ENCODE measurements around the gene ALDOA. TPM values are rescaled to one million over a fixed set of nuclear protein-coding genes. Genes with fewer than 3 reads are reported as not detected.

Gene ALDOA
- total RNA-seq, 4 donors from 2014 or later, result 836 to 988 (median 910) TPM

- no peak overlapping the region for H3K4me3 ChIP-seq (ENCODE audit: low read depth, poor library complexity, severe bottlenecking)
- TF ChIP-seq POLR2A (IDR thresholded peaks at IDR 0.05), result no peak
- TF ChIP-seq, protein P1, sequence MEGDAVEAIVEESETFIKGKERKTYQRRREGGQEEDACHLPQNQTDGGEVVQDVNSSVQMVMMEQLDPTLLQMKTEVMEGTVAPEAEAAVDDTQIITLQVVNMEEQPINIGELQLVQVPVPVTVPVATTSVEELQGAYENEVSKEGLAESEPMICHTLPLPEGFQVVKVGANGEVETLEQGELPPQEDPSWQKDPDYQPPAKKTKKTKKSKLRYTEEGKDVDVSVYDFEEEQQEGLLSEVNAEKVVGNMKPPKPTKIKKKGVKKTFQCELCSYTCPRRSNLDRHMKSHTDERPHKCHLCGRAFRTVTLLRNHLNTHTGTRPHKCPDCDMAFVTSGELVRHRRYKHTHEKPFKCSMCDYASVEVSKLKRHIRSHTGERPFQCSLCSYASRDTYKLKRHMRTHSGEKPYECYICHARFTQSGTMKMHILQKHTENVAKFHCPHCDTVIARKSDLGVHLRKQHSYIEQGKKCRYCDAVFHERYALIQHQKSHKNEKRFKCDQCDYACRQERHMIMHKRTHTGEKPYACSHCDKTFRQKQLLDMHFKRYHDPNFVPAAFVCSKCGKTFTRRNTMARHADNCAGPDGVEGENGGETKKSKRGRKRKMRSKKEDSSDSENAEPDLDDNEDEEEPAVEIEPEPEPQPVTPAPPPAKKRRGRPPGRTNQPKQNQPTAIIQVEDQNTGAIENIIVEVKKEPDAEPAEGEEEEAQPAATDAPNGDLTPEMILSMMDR (IDR thresholded peaks at IDR 0.05), result no peak
- 77 to 78% methylated on average over 9 of the region's 9 CpGs for WGBS, 2 donors
- no peak for DNase-seq (ENCODE audit: low spot score in 2 of 2)
- intact Hi-C loops (cut with DNase I; ENCODE audit: low total_unique reads), result no loop called here
Measured at GRCh38 chr16:30068333-30068732, 2.8 kb downstream of the ALDOA start.

DNA sequence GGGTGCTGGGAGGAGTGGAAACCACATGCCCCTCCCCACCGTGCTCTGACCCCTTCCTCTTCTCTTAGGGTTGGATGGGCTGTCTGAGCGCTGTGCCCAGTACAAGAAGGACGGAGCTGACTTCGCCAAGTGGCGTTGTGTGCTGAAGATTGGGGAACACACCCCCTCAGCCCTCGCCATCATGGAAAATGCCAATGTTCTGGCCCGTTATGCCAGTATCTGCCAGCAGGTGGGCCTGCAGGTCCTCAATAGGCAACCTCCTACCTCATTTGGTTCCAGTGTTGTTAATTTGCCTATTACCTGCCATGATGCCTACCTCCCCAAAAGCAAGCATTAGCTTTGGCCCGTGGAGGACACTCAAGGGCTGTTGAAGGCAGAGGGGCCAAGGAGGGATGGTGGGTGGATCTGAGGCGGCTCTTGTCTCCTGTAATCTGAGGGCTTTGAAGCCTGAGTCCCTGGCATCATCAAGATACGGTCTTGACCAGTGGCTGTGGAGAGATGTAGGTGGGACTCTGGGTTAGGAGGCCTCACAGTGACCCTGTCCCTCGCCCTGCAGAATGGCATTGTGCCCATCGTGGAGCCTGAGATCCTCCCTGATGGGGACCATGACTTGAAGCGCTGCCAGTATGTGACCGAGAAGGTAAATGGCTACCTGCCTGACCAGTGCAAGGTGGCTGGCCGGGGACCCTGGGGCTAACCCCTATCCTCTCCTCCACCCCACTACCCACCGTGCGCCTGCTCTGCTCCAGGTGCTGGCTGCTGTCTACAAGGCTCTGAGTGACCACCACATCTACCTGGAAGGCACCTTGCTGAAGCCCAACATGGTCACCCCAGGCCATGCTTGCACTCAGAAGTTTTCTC, 3.4 kb downstream of the ALDOA start:
- intact Hi-C loops (cut with DNase I; ENCODE audit: low total_unique reads), result no loop called here
- no peak for DNase-seq (ENCODE audit: low spot score in 2 of 2)

DNA sequence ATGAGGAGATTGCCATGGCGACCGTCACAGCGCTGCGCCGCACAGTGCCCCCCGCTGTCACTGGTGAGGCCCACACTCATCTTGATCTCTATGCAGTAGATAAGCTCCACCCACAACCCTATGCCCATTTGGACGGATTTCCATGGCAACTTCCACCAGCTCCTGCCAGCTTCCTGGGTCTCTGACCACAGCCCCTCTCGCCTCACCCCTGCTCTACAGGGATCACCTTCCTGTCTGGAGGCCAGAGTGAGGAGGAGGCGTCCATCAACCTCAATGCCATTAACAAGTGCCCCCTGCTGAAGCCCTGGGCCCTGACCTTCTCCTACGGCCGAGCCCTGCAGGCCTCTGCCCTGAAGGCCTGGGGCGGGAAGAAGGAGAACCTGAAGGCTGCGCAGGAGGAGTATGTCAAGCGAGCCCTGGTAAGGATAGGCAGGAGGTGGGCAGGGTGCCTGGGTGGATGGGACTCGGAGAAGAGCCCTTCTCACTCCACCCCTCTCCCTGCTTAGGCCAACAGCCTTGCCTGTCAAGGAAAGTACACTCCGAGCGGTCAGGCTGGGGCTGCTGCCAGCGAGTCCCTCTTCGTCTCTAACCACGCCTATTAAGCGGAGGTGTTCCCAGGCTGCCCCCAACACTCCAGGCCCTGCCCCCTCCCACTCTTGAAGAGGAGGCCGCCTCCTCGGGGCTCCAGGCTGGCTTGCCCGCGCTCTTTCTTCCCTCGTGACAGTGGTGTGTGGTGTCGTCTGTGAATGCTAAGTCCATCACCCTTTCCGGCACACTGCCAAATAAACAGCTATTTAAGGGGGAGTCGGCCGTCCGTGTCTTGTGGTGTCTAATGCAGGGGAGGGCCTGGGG, 4.3 kb downstream of the ALDOA start:
- 78 to 81% methylated on average over 29 to 31 of the region's 31 CpGs for WGBS, 2 donors
- no peak for DNase-seq (ENCODE audit: low spot score in 2 of 2)
- TF ChIP-seq POLR2A (IDR thresholded peaks at IDR 0.05), result no peak
- TF ChIP-seq, protein P1 (IDR thresholded peaks at IDR 0.05), result no peak
- no peak overlapping the region for H3K4me3 ChIP-seq (ENCODE audit: low read depth, poor library complexity, severe bottlenecking)
- intact Hi-C loops (cut with DNase I; ENCODE audit: low total_unique reads), result no loop called here

More for the DNA sequence above, 3.4 kb downstream of the ALDOA start:
- 79% methylated on average over 17 of the region's 17 CpGs for WGBS, 2 donors
- H3K4me3 ChIP-seq (ENCODE audit: low read depth, poor library complexity, severe bottlenecking), result no peak overlapping the region
- TF ChIP-seq, protein P1 (IDR thresholded peaks at IDR 0.05), result no peak
- TF ChIP-seq POLR2A (IDR thresholded peaks at IDR 0.05), result no peak

GRCh38 chr16:30070490-30070889, 4.9 kb downstream of the ALDOA start:
- DNase-seq (ENCODE audit: low spot score in 2 of 2), result no peak
- no peak overlapping the region for H3K4me3 ChIP-seq (ENCODE audit: low read depth, poor library complexity, severe bottlenecking)
- intact Hi-C loops (cut with DNase I; ENCODE audit: low total_unique reads), result no loop called here
- no peak for TF ChIP-seq POLR2A (IDR thresholded peaks at IDR 0.05)
- TF ChIP-seq, protein P1 (IDR thresholded peaks at IDR 0.05), result no peak

GRCh38 chr16:30075503-30076275, 10.1 kb downstream of the ALDOA start, which contains the start of gene PPP4C:
Gene PPP4C (plus strand): TSS chr16:30075994. CDS start chr16:30076378, 384 bp downstream.
- WGBS, 2 donors, result 2% methylated on average over 48 to 66 of the region's 67 CpGs
- intact Hi-C loops (cut with DNase I; ENCODE audit: low total_unique reads), result no loop called here

More at GRCh38 chr16:30075503-30076275, 10.1 kb downstream of the ALDOA start, which contains the start of gene PPP4C:
- DNase-seq (ENCODE audit: low spot score in 2 of 2), result peak; percentile 86 to 98
- peak within 1 kb of the TSS; percentile 90 for H3K4me3 ChIP-seq (ENCODE audit: low read depth, poor library complexity, severe bottlenecking)
- TF ChIP-seq POLR2A (IDR thresholded peaks at IDR 0.05), result peak in 1 of 2 donors; percentile 30
- TF ChIP-seq, protein P1 (IDR thresholded peaks at IDR 0.05), result no peak
